NB4 (cell line): ENCODE data around the gene BRSK1.
A peak's percentile ranks its signal among the peaks of the same experiment; 100 is the strongest.

Experiments used
- DNase-seq: peaks from one replicate; pipeline ENCODE4 v3.0.0; 2010; ENCODE audit warnings: low read depth
- H3K4me3 ChIP-seq: one replicate; pipeline ENCODE4 v1.5.1; 2011; ENCODE audit warnings: mild to moderate bottlenecking, low read depth, low read length, moderate library complexity
- MYC ChIP-seq: IDR thresholded peaks from 2 replicates; pipeline ENCODE4 v1.6.1; 2011; ENCODE audit warnings: low read depth, low read length
- POLR2A ChIP-seq: IDR thresholded peaks from 2 replicates; pipeline ENCODE4 v1.6.1; 2011; ENCODE audit warnings: mild to moderate bottlenecking; ENCODE audit not compliant: insufficient read length; ENCODE audit errors: extremely low read depth
- TF ChIP-seq, protein P1 (sequence below): IDR thresholded peaks from 2 replicates; pipeline ENCODE4 v1.6.1; 2011; ENCODE audit warnings: low read depth, low read length
- TF ChIP-seq, protein P2 (sequence below): IDR thresholded peaks from one replicate; pipeline ENCODE4 v1.5.1; 2012; ENCODE audit warnings: low read depth, low read length

The BRSK1 gene

GRCh38 chr19:55251341-55252081, 32.3 kb upstream of the BRSK1 start:
- peak; percentile 29 for DNase-seq
- H3K4me3 ChIP-seq = no peak overlapping the region
- no peak for TF ChIP-seq POLR2A
- TF ChIP-seq, protein P1, sequence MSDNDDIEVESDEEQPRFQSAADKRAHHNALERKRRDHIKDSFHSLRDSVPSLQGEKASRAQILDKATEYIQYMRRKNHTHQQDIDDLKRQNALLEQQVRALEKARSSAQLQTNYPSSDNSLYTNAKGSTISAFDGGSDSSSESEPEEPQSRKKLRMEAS = no peak
- TF ChIP-seq, protein P2, sequence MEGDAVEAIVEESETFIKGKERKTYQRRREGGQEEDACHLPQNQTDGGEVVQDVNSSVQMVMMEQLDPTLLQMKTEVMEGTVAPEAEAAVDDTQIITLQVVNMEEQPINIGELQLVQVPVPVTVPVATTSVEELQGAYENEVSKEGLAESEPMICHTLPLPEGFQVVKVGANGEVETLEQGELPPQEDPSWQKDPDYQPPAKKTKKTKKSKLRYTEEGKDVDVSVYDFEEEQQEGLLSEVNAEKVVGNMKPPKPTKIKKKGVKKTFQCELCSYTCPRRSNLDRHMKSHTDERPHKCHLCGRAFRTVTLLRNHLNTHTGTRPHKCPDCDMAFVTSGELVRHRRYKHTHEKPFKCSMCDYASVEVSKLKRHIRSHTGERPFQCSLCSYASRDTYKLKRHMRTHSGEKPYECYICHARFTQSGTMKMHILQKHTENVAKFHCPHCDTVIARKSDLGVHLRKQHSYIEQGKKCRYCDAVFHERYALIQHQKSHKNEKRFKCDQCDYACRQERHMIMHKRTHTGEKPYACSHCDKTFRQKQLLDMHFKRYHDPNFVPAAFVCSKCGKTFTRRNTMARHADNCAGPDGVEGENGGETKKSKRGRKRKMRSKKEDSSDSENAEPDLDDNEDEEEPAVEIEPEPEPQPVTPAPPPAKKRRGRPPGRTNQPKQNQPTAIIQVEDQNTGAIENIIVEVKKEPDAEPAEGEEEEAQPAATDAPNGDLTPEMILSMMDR = no peak
- no peak for TF ChIP-seq MYC

DNA sequence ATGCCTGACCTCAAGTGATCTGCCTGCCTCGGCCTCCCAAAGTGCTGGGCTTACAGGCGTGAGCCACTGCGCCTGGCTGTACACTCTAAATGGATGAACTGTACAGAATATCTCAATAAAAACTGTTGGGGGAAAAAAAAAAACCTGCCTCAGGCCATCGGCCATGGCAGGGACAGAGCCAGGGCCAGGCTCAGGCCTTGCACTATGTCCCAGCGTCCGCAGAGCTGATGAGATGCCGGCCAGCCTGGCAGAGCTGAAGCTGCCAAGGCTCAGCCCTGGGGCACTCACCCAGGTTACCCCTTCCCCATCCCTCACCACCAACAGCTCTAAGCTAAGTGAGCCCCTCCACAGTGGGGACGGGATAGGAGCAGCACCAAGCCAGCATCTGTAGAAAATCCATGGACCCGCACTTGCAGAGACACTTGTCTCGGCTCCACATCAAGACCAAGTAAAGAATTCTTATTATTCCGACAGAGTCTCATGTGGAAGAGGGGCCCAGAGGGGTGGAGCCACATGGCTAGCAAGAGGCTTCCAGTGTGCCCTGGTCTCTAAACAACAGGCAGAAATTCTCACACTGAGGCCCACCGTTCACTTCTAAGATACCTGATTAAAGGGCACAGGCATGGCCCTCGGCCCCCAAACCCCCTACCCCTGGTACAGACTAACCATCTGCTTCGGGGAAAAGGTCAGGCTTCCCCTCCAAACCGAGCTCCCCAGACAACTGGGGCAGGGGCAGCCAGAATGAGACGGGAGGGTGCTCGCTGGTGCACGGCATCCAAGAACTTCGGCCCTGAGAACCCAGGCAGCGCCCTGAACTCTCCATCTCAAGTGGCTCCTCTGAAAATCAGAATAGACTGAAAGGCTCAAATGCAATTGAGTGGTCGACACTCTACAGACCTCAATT, 30.8 kb upstream of the BRSK1 start:
- no peak for TF ChIP-seq POLR2A
- DNase-seq = no peak
- H3K4me3 ChIP-seq = peak overlapping the region; percentile 88

- peak; percentile 71 for TF ChIP-seq MYC
- TF ChIP-seq, protein P1 = peak; percentile 33
- TF ChIP-seq, protein P2 = no peak
- peak; percentile 31 for TF ChIP-seq POLR2A
- DNase-seq = peak; percentile 85
- peak overlapping the region; percentile 88 for H3K4me3 ChIP-seq
Observed at GRCh38 chr19:55253842-55254624, 29.8 kb upstream of the BRSK1 start.

GRCh38 chr19:55254625-55254977, 29.2 kb upstream of the BRSK1 start:
- no peak for DNase-seq
- TF ChIP-seq, protein P2 = no peak
- no peak for TF ChIP-seq MYC
- TF ChIP-seq POLR2A = no peak
- TF ChIP-seq, protein P1 = no peak
- peak overlapping the region; percentile 88 for H3K4me3 ChIP-seq

DNA sequence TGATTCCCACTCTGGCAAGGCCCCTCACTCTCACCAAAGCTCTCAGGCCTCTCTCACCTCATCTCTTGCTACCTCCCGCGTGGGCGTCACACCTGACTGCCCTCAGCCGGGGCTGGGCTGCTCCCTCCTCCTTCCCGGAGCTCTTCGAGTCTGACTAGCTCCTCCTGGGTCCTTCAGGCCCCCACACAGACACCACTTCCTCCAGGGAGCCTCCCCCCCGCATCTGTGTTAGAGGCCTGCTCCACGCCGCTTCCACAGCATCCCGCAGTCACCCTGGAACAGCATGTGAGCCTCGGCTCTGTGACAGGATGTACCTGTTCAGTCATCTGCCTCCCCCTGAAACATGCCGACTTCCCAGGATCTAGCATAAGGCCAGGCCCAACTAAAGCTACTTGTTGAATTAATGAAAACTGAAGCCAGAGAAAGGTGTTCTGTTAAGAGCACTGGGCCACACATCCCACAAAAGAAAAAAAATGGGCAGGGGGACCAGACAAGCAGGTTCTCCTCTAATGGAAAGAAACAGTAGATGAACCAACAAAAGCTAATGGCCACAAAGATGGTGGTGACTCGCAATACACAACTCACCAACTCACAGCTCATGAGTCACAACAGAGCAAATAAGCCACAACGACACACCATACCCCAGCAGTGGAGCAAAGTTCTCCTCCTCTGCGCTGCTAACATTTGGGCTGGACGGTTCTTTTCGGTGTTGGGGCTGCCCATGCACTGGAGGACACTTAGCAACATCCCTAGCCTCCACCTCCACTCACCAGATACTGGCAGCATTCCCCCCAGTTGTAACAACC, 28.0 kb upstream of the BRSK1 start:
- DNase-seq = peak; percentile 77
- H3K4me3 ChIP-seq = peak overlapping the region; percentile 88
- TF ChIP-seq, protein P1 = no peak; the same call in 1 of the 2 replicates
- peak; percentile 44 for TF ChIP-seq POLR2A
- TF ChIP-seq MYC = peak; percentile 59; the same call in 1 of the 2 replicates
- TF ChIP-seq, protein P2 = no peak
